K562 (cell line): ENCODE measurements around the gene IL11. TPM values are rescaled to one million over a fixed set of nuclear protein-coding genes. Genes with fewer than 3 reads are reported as not detected.
A peak's percentile ranks its signal among the peaks of the same experiment; 100 is the strongest.

Experiments
- BDP1 ChIP-seq: IDR thresholded peaks from 3 replicates; pipeline ENCODE4 v1.6.1; 2011; ENCODE audit not compliant: insufficient read length, insufficient read depth
- CXXC5 ChIP-seq: fragments of 250-450 bp; sonication (Bioruptor Pico); IDR thresholded peaks from 2 replicates; pipeline ENCODE4 v1.8.0; 2022; ENCODE audit warnings: inconsistent platforms, mild to moderate bottlenecking, moderate library complexity
- ILF3 ChIP-seq: fragments of 450-650 bp; IDR thresholded peaks from 2 replicates; pipeline ENCODE4 v1.6.1; 2018; ENCODE audit warnings: antibody characterized with exemption, mild to moderate bottlenecking, moderate library complexity, borderline replicate concordance
- MTA1 ChIP-seq: fragments of 450-650 bp; IDR thresholded peaks from 2 replicates; pipeline ENCODE4 v1.6.1; 2017; ENCODE audit warnings: borderline replicate concordance
- NFIC ChIP-seq: fragments of 450-650 bp; IDR thresholded peaks from 2 replicates; pipeline ENCODE4 v1.6.1; 2017; ENCODE audit warnings: mild to moderate bottlenecking, inconsistent platforms
- PCBP1 ChIP-seq: fragments of 200-400 bp; formaldehyde crosslinking; IDR thresholded peaks from 2 replicates; pipeline ENCODE4 v1.6.1; 2018; ENCODE audit warnings: mild to moderate bottlenecking, low read depth, low read length; ENCODE audit not compliant: poor library complexity, severe bottlenecking
- POLR2B ChIP-seq: fragments of 450-650 bp; IDR thresholded peaks from 2 replicates; pipeline ENCODE4 v1.6.1; 2018; ENCODE audit warnings: low read depth; ENCODE audit not compliant: partially characterized antibody
- RBBP5 ChIP-seq: fragments of 200-600 bp; sonication (generic); IDR thresholded peaks from 2 replicates; pipeline ENCODE4 v1.6.1; 2012; ENCODE audit warnings: borderline replicate concordance, mild to moderate bottlenecking, low read length, control low read depth, inconsistent platforms; ENCODE audit not compliant: insufficient read depth, poor library complexity, severe bottlenecking
- RFX1 ChIP-seq: fragments of 450-650 bp; IDR thresholded peaks from 2 replicates; pipeline ENCODE4 v1.6.1; 2016; ENCODE audit warnings: mild to moderate bottlenecking, moderate library complexity
- SRSF7 ChIP-seq: fragments of 200-400 bp; formaldehyde crosslinking; optimal IDR thresholded peaks from 2 replicates; pipeline ENCODE3; 2017; ENCODE audit warnings: mild to moderate bottlenecking, low read depth, low read length
- TEAD4 ChIP-seq, 2 experiments: sonication (generic) in 1 of 2; formaldehyde crosslinking in 1 of 2; IDR thresholded peaks; 2 replicates each; pipeline versions ENCODE4 v1.6.1 to v1.8.0; 2012 to 2022; ENCODE audit warnings: borderline replicate concordance in 1 of 2, inconsistent platforms in 1 of 2, low read length in 1 of 2, mild to moderate bottlenecking in 1 of 2, missing genetic modification reagents in 1 of 2
- XRCC3 ChIP-seq: fragments of 450-650 bp; IDR thresholded peaks from 2 replicates; pipeline ENCODE4 v1.6.1; 2017; ENCODE audit warnings: mild to moderate bottlenecking, moderate library complexity
- ZNF24 ChIP-seq: fragments of 450-650 bp; IDR thresholded peaks from 2 replicates; pipeline ENCODE4 v1.6.1; 2016
- polyA plus RNA-seq, 8 experiments: library from polyadenylated mRNA; depleted of rRNA in 4 of 8; stranded (reverse) in 5 of 8; unstranded in 3 of 8; fragments of >200 nt; fragmentation: Nextera tagmentation in 2 of 8; fragmentation: Illumina TruSeq in 1 of 8; extraction: Ambion mirVana in 2 of 8; extraction: Trizol in 1 of 8; gene quantifications; 2 replicates each; pipeline versions ENCODE4 v1.2.1 to v1.2.3, GENCODE V29; 2011 to 2014; ENCODE audit warnings: inconsistent platforms in 1 of 8, missing spikeins in 1 of 8
- total RNA-seq, 7 experiments: library from RNA; depleted of rRNA in 6 of 7; stranded (reverse); fragments of >200 nt in 6 of 7; fragmentation: Illumina TruSeq in 2 of 7; extraction: Trizol in 2 of 7; gene quantifications; 2 replicates each; pipeline versions ENCODE4 v1.2.1 to v1.2.3, GENCODE V29; 2011 to 2021; ENCODE audit warnings: low replicate concordance in 1 of 7
- TF ChIP-seq, protein P1 (sequence below): sonication (generic); formaldehyde crosslinking; IDR thresholded peaks from 2 replicates; pipeline ENCODE4 v1.4.0; 2020; ENCODE audit warnings: mild to moderate bottlenecking, missing genetic modification reagents
- TF ChIP-seq, protein P2 (sequence below): fragments of 450-650 bp; IDR thresholded peaks from 2 replicates; pipeline ENCODE4 v1.6.1; 2017; ENCODE audit warnings: antibody characterized with exemption, mild to moderate bottlenecking
- TF ChIP-seq, protein P3 (sequence below): fragments of 450-650 bp; conservative IDR thresholded peaks from 2 replicates; pipeline ENCODE4 v1.6.1; 2016; ENCODE audit warnings: missing genetic modification characterization, low read depth, mild to moderate bottlenecking, control low read depth, missing compliant biosample characterization
- TF ChIP-seq, protein P4 (sequence below): fragments of 250-450 bp; sonication (Bioruptor Pico); IDR thresholded peaks from 2 replicates; pipeline ENCODE4 v1.4.0; 2020

Gene IL11
- total and polyA plus RNA-seq, 9 of the 15 experiments (the other 6 are each of a cell fraction or from before 2014, with no cell fraction given), result 0.04 to 0.42 (median 0.06) TPM; not detected in 6

DNA sequence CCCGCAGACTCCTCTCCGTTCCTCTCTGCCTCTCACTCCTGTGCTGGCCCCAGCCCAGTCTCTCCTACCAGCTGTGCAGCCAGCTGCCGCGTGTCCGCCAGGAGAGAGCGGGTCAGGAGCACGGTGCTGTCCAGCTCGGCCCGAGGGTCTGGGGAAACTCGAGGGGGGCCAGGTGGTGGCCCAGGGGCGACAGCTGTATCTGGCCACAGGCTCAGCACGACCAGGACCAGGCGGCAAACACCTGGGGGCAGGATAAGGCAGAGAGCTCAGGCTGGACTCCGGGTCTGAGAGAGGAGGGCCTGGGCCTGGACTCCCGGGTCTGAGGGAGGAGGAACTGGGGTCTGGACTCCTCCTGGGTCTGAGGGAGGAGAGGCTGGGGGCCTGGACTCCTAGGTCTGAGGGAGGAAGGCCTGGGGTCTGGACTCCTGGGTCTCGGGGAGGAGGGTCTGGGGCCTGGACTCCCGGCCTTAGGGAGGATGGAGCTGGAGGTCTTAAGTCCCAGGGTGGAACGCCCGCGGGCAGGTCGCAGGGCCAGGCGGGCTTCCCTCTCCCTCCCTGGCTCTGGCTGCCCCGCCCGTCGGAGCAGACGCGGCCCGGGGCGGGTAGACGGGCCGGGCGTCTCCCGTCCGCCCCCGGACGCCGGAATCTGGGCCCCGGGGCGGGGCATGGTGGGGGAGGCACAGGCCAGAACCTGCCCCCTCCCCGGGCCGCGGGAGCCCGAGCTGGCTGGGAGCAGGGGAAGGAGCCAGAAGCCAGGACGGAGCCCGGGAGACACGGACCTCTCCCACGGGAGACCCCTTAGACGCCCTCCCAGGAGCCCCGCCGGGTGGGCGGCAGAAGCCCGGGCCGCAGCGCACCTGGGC lies 1.3 kb downstream of the IL11 start (continued):
- TF ChIP-seq, protein P1, sequence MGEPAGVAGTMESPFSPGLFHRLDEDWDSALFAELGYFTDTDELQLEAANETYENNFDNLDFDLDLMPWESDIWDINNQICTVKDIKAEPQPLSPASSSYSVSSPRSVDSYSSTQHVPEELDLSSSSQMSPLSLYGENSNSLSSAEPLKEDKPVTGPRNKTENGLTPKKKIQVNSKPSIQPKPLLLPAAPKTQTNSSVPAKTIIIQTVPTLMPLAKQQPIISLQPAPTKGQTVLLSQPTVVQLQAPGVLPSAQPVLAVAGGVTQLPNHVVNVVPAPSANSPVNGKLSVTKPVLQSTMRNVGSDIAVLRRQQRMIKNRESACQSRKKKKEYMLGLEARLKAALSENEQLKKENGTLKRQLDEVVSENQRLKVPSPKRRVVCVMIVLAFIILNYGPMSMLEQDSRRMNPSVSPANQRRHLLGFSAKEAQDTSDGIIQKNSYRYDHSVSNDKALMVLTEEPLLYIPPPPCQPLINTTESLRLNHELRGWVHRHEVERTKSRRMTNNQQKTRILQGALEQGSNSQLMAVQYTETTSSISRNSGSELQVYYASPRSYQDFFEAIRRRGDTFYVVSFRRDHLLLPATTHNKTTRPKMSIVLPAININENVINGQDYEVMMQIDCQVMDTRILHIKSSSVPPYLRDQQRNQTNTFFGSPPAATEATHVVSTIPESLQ (CRISPR knock-in tag), result no peak
- TF ChIP-seq, protein P2, sequence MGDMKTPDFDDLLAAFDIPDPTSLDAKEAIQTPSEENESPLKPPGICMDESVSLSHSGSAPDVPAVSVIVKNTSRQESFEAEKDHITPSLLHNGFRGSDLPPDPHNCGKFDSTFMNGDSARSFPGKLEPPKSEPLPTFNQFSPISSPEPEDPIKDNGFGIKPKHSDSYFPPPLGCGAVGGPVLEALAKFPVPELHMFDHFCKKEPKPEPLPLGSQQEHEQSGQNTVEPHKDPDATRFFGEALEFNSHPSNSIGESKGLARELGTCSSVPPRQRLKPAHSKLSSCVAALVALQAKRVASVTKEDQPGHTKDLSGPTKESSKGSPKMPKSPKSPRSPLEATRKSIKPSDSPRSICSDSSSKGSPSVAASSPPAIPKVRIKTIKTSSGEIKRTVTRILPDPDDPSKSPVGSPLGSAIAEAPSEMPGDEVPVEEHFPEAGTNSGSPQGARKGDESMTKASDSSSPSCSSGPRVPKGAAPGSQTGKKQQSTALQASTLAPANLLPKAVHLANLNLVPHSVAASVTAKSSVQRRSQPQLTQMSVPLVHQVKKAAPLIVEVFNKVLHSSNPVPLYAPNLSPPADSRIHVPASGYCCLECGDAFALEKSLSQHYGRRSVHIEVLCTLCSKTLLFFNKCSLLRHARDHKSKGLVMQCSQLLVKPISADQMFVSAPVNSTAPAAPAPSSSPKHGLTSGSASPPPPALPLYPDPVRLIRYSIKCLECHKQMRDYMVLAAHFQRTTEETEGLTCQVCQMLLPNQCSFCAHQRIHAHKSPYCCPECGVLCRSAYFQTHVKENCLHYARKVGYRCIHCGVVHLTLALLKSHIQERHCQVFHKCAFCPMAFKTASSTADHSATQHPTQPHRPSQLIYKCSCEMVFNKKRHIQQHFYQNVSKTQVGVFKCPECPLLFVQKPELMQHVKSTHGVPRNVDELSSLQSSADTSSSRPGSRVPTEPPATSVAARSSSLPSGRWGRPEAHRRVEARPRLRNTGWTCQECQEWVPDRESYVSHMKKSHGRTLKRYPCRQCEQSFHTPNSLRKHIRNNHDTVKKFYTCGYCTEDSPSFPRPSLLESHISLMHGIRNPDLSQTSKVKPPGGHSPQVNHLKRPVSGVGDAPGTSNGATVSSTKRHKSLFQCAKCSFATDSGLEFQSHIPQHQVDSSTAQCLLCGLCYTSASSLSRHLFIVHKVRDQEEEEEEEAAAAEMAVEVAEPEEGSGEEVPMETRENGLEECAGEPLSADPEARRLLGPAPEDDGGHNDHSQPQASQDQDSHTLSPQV, result no peak
- TF ChIP-seq RFX1, result no peak
- TF ChIP-seq, protein P3, sequence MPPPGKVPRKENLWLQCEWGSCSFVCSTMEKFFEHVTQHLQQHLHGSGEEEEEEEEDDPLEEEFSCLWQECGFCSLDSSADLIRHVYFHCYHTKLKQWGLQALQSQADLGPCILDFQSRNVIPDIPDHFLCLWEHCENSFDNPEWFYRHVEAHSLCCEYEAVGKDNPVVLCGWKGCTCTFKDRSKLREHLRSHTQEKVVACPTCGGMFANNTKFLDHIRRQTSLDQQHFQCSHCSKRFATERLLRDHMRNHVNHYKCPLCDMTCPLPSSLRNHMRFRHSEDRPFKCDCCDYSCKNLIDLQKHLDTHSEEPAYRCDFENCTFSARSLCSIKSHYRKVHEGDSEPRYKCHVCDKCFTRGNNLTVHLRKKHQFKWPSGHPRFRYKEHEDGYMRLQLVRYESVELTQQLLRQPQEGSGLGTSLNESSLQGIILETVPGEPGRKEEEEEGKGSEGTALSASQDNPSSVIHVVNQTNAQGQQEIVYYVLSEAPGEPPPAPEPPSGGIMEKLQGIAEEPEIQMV (tag), result no peak
- no peak for TF ChIP-seq RBBP5
- no peak for TF ChIP-seq MTA1
- TF ChIP-seq BDP1, result no peak
- TF ChIP-seq XRCC3, result no peak
- no peak for TF ChIP-seq SRSF7
- peak; percentile 39 for TF ChIP-seq CXXC5
- TF ChIP-seq, protein P4, sequence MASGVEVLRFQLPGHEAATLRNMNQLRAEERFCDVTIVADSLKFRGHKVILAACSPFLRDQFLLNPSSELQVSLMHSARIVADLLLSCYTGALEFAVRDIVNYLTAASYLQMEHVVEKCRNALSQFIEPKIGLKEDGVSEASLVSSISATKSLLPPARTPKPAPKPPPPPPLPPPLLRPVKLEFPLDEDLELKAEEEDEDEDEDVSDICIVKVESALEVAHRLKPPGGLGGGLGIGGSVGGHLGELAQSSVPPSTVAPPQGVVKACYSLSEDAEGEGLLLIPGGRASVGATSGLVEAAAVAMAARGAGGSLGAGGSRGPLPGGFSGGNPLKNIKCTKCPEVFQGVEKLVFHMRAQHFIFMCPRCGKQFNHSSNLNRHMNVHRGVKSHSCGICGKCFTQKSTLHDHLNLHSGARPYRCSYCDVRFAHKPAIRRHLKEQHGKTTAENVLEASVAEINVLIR (CRISPR knock-in tag), result no peak
- TF ChIP-seq TEAD4 (IDR thresholded peaks at IDR 0.05; ENCODE audit: low read length), result peak; percentile 35; the same call in 1 of the 2 replicates
- TF ChIP-seq TEAD4 (CRISPR knock-in tag; IDR thresholded peaks at IDR 0.05; ENCODE audit: borderline replicate concordance), result no peak
- peak; percentile 40; the same call in 1 of the 2 replicates for TF ChIP-seq NFIC
- TF ChIP-seq PCBP1, result no peak
- TF ChIP-seq ILF3, result no peak
- no peak for TF ChIP-seq POLR2B
- no peak for TF ChIP-seq ZNF24
